Hair follicle dermal papilla cell (primary cell): ENCODE data around the gene AGGF1. TPM values are rescaled to one million over a fixed set of nuclear protein-coding genes. Genes with fewer than 3 reads are reported as not detected.

ENCODE experiments used
- small RNA-seq: library from RNA; depleted of rRNA; stranded (forward); fragments of <200 nt; gene quantifications from one replicate; pipeline ENCODE3, GENCODE V24; 2012
- total RNA-seq: library from RNA; depleted of rRNA; stranded (reverse); fragments of >200 nt; gene quantifications from 2 replicates; pipeline ENCODE4 v1.2.3, GENCODE V29; 2012

AGGF1 gene, protein sequence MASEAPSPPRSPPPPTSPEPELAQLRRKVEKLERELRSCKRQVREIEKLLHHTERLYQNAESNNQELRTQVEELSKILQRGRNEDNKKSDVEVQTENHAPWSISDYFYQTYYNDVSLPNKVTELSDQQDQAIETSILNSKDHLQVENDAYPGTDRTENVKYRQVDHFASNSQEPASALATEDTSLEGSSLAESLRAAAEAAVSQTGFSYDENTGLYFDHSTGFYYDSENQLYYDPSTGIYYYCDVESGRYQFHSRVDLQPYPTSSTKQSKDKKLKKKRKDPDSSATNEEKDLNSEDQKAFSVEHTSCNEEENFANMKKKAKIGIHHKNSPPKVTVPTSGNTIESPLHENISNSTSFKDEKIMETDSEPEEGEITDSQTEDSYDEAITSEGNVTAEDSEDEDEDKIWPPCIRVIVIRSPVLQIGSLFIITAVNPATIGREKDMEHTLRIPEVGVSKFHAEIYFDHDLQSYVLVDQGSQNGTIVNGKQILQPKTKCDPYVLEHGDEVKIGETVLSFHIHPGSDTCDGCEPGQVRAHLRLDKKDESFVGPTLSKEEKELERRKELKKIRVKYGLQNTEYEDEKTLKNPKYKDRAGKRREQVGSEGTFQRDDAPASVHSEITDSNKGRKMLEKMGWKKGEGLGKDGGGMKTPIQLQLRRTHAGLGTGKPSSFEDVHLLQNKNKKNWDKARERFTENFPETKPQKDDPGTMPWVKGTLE
- total RNA-seq: 21.6 and 22.7 TPM in 2 replicates

DNA sequence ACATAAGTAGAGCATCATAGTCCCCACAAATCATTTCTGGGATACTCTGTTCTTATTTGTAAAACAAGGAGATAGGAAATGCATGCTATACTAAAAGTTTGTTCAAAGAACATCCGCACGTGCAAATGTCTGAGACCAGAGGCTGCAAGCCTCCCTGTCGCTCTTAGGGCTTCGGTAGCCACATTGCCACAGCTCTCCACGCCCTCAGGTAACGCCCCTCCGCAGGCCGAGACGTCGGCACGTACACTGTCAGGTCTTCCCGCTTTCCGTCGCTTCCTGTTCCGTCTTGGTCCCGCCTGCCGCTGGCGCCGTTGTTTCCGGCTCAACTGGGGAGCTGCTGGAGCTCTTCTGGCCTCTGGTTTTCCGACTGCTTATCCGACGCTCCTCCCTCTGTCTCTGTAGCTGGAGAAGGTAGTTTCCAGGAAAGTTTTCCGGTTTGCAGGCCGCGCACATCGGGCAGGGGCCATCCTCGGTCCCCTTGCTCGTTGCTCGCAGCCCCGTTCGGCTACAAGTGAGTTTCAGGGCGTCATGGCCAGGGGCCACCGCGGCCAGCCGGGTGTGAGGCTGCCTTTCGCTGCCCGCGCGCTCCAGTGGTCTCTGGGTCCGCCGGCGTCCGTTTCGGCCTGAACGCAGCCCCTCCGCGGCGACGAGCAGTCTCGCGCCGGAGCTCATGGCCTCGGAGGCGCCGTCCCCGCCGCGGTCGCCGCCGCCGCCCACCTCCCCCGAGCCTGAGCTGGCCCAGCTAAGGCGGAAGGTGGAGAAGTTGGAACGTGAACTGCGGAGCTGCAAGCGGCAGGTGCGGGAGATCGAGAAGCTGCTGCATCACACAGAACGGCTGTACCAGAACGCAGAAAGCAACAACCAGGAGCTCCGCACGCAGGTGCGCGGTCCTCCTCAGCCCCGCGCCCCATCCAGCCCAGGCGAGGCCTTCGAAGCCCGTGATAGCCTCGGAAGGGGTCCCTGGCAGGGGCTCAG lies at the start of gene AGGF1:
Gene AGGF1, plus strand, starts transcription at position 308 of the 975 bp plus-strand sequence. Its CDS starts 363 bp downstream, at position 671.

DNA sequence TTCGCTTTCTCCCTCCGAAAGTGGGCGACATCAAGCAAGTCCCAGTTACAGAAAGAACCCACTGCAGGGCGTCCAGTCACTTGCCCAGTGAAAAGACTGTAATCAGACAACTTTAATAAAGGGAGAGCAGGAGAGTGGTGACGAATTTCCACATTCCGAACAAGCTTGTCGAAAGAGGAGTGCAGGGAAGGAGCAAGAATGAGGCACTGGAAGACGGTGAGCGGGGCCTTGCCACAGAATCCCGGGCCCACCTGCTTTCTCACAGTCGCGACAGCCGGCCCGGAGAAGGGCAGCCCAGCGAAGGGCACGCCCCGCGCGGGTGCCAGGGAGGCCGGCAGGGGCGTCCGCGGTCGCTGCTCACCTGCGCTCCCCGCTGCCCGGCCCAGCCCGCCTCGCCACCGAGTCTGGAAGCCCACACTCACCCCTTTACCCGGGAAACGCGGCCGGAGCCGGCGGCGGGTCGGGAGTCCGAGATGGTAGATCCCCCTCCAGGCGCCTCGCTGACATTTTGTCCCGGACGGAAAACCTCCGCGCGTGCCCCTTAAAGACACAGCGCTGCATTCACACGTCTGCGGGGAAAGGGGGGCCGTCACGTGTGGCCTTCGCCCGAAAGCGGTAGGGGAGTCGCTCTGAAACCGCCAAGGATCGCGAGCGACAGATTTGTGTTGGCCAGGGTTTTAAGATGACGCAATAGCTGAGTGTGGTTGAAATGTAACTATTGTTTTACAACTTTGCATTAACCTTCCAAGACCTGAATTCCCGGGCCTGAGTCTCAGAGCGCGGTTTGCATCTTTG lies 56.7 kb downstream of the AGGF1 start, which contains the start of gene ZBED3:
Gene ZBED3, minus strand, starts transcription at position 597 of the 795 bp plus-strand sequence. CDS start 9,407 bp downstream, outside the sequence.

Small RNA genes lying within 50 kb of the gene (small RNA-seq; reads per million reads assigned to genes)
- 4.0 reads per million, percentile 71 among the genes with 10 or more reads in this experiment for gene SNORA47

Other genes starting within 250 kb of the AGGF1 start
- gene F2RL1, start 211.4 kb upstream of the AGGF1 start, total RNA-seq: 2.6 and 3.9 TPM in 2 replicates
- not detected in 2 replicates for gene S100Z, start 180.4 kb upstream of the AGGF1 start, total RNA-seq
- 0.16 and 1.7 TPM in 2 replicates for gene CRHBP, start 77.4 kb upstream of the AGGF1 start, total RNA-seq
- 1.7 and 3.1 TPM in 2 replicates for gene ZBED3, start 56.9 kb downstream of the AGGF1 start, total RNA-seq
- gene PDE8B, start 180.3 kb downstream of the AGGF1 start, total RNA-seq: under 0.01 TPM in 2 replicates